Karpas-422 (cell line): ENCODE results near the gene SLC25A5. TPM values are rescaled to one million over a fixed set of nuclear protein-coding genes. Genes with fewer than 3 reads are reported as not detected.
"Not testable (repeated sequence)": the region's sequence is repeated elsewhere in the genome, so short reads cannot be mapped to it uniquely, and the experiment has no call there.

Experiments used
- DNase-seq: peaks from one replicate; pipeline ENCODE4 v3.0.0-alpha.2; 2015
- H2AFZ ChIP-seq: fragments of 200-600 bp; sonication (generic); 2 replicates; pipeline ENCODE4 v1.6.1; 2014; ENCODE audit warnings: antibody characterized with exemption, low read length, mixed read lengths
- H3K27ac ChIP-seq: fragments of 200-600 bp; sonication (generic); 2 replicates; pipeline ENCODE4 v1.5.1; 2014; ENCODE audit warnings: mild to moderate bottlenecking, low read length, moderate library complexity
- H3K27me3 ChIP-seq: fragments of 200-600 bp; sonication (generic); 2 replicates; pipeline ENCODE4 v1.6.1; 2014; ENCODE audit warnings: low read length, mixed read lengths
- H3K36me3 ChIP-seq: fragments of 200-600 bp; sonication (generic); 2 replicates; pipeline ENCODE4 v1.6.1; 2014; ENCODE audit warnings: low read length, mixed read lengths; ENCODE audit not compliant: insufficient read depth
- H3K4me1 ChIP-seq: fragments of 200-600 bp; sonication (generic); 2 replicates; pipeline ENCODE4 v1.6.1; 2014; ENCODE audit warnings: mild to moderate bottlenecking, low read length, mixed read lengths
- H3K4me2 ChIP-seq: fragments of 200-600 bp; sonication (generic); 2 replicates; pipeline ENCODE4 v1.6.1; 2014; ENCODE audit warnings: low read length, low read depth, mild to moderate bottlenecking; ENCODE audit not compliant: poor library complexity, severe bottlenecking
- H3K4me3 ChIP-seq: fragments of 200-600 bp; sonication (generic); 2 replicates; pipeline ENCODE4 v1.5.1; 2014; ENCODE audit warnings: mild to moderate bottlenecking, antibody characterized with exemption, low read length, mixed read lengths
- H3K79me2 ChIP-seq: fragments of 200-600 bp; sonication (generic); 2 replicates; pipeline ENCODE4 v1.6.1; 2014; ENCODE audit warnings: mild to moderate bottlenecking, low read length, mixed read lengths
- H3K9ac ChIP-seq: fragments of 200-600 bp; sonication (generic); 2 replicates; pipeline ENCODE4 v1.6.0; 2014; ENCODE audit warnings: low read length
- H3K9me2 ChIP-seq: fragments of 200-600 bp; sonication (generic), shearing (Covaris generic); replicated peaks from 2 replicates; pipeline ENCODE4 v1.6.0; 2014; ENCODE audit warnings: mild to moderate bottlenecking, low read length, moderate library complexity; ENCODE audit not compliant: insufficient read depth
- H3K9me3 ChIP-seq: fragments of 300-700, 200-600 bp; sonication (generic); 2 replicates; pipeline ENCODE4 v1.6.1; 2014; ENCODE audit warnings: low read length, mixed read lengths
- H4K20me1 ChIP-seq: fragments of 200-600 bp; sonication (generic); 2 replicates; pipeline ENCODE4 v1.6.1; 2014; ENCODE audit warnings: mild to moderate bottlenecking, antibody characterized with exemption, low read length, low read depth; ENCODE audit not compliant: insufficient read depth
- total RNA-seq: library from RNA; depleted of rRNA; stranded (reverse); fragments of >200 nt; shearing (Covaris generic); gene quantifications from 2 replicates; pipeline ENCODE4 v1.2.3, GENCODE V29; 2014; ENCODE audit warnings: low replicate concordance

Gene SLC25A5
- total RNA-seq, 1 experiment from 2014 or later, result 450 TPM

- H3K9me2 ChIP-seq, result no peaks in the 10 kb centered on the region
- no peak overlapping the region for H3K9ac ChIP-seq
- no peaks in the 10 kb centered on the region for H3K79me2 ChIP-seq
- H2AFZ ChIP-seq, result peak overlapping the region; percentile 84; the same call in 1 of the 2 replicates
- no peak overlapping the region for H3K4me2 ChIP-seq
- no peaks in the 10 kb centered on the region for H4K20me1 ChIP-seq
- no peak overlapping the region for H3K4me3 ChIP-seq
- H3K4me1 ChIP-seq, result peaks cover 4% of the 10 kb centered on the region
- H3K36me3 ChIP-seq, result no peaks in the 10 kb centered on the region
- H3K27ac ChIP-seq, result no peak overlapping the region
- no peaks in the 10 kb centered on the region for H3K9me3 ChIP-seq
- H3K27me3 ChIP-seq, result no peaks in the 10 kb centered on the region
- no peak for DNase-seq
These were observed 13.8 kb downstream of the SLC25A5 start for GRCh38 chrX:119482041-119482440.

- Histone ChIP-seq H3K27me3 (no peaks in the 10 kb centered on the region), H3K9me2 (no peaks in the 10 kb centered on the region), H3K9me3 (no peaks in the 10 kb centered on the region), H3K36me3 (no peaks in the 10 kb centered on the region), H4K20me1 (no peaks in the 10 kb centered on the region), H3K4me3 (no peak overlapping the region; the same call in 1 of the 2 replicates), H3K4me2 (peak overlapping the region; percentile 48), H2AFZ (peak overlapping the region; percentile 84; the same call in 1 of the 2 replicates), H3K27ac (no peak overlapping the region), H3K9ac (peak overlapping the region; percentile 49), H3K79me2 (no peaks in the 10 kb centered on the region), H3K4me1 (peaks cover 4% of the 10 kb centered on the region)
- DNase-seq, result peak; percentile 80
These were observed 14.5 kb downstream of the SLC25A5 start for GRCh38 chrX:119482481-119483480.

- Histone ChIP-seq H3K27me3 (no peaks in the 10 kb centered on the region), H3K9ac (no peak overlapping the region), H3K4me3 (no peak overlapping the region), H3K9me3 (no peaks in the 10 kb centered on the region), H3K27ac (no peak overlapping the region), H2AFZ (no peak overlapping the region), H3K4me1 (peaks cover 4% of the 10 kb centered on the region), H3K4me2 (no peak overlapping the region), H3K79me2 (no peaks in the 10 kb centered on the region), H4K20me1 (no peaks in the 10 kb centered on the region), H3K36me3 (no peaks in the 10 kb centered on the region), H3K9me2 (no peaks in the 10 kb centered on the region)
- no peak for DNase-seq
These were observed 18.5 kb downstream of the SLC25A5 start for GRCh38 chrX:119486745-119487144.

- not testable (repeated sequence) for H3K9me3 ChIP-seq, H3K4me3 ChIP-seq, H3K9me2 ChIP-seq, H3K79me2 ChIP-seq, H4K20me1 ChIP-seq, H3K4me2 ChIP-seq, DNase-seq, H2AFZ ChIP-seq, H3K9ac ChIP-seq, H3K36me3 ChIP-seq, H3K27me3 ChIP-seq, H3K4me1 ChIP-seq, H3K27ac ChIP-seq
These were observed 19.5 kb downstream of the SLC25A5 start for GRCh38 chrX:119487766-119488165.

GRCh38 chrX:119488749-119489148 is 20.5 kb downstream of the SLC25A5 start:
- Histone ChIP-seq H3K36me3 (no peaks in the 10 kb centered on the region), H3K27me3 (no peaks in the 10 kb centered on the region), H4K20me1 (no peaks in the 10 kb centered on the region), H3K4me2 (no peak overlapping the region), H3K4me3 (no peak overlapping the region), H3K9me3 (no peaks in the 10 kb centered on the region), H3K27ac (no peak overlapping the region), H3K9me2 (no peaks in the 10 kb centered on the region), H3K9ac (no peak overlapping the region), H2AFZ (no peak overlapping the region), H3K4me1 (no peaks in the 10 kb centered on the region), H3K79me2 (no peaks in the 10 kb centered on the region)
- peak; percentile 73 for DNase-seq

GRCh38 chrX:119489212-119490074 is 21.2 kb downstream of the SLC25A5 start:
- Histone ChIP-seq H3K4me3 (no peak overlapping the region), H3K9me2 (no peaks in the 10 kb centered on the region), H3K9me3 (no peaks in the 10 kb centered on the region), H3K4me1 (no peaks in the 10 kb centered on the region), H3K79me2 (no peaks in the 10 kb centered on the region), H3K36me3 (no peaks in the 10 kb centered on the region), H3K27me3 (no peaks in the 10 kb centered on the region), H3K27ac (no peak overlapping the region), H2AFZ (no peak overlapping the region), H3K9ac (no peak overlapping the region), H4K20me1 (no peaks in the 10 kb centered on the region), H3K4me2 (no peak overlapping the region)
- DNase-seq, result no peak

- Histone ChIP-seq H3K9me3 (no peaks in the 10 kb centered on the region), H3K27ac (no peak overlapping the region), H3K9me2 (no peaks in the 10 kb centered on the region), H3K4me1 (no peaks in the 10 kb centered on the region), H3K4me3 (no peak overlapping the region), H3K9ac (no peak overlapping the region), H3K4me2 (no peak overlapping the region), H2AFZ (no peak overlapping the region), H3K27me3 (no peaks in the 10 kb centered on the region), H4K20me1 (no peaks in the 10 kb centered on the region), H3K79me2 (no peaks in the 10 kb centered on the region), H3K36me3 (no peaks in the 10 kb centered on the region)
- no peak for DNase-seq
These were observed 24.2 kb downstream of the SLC25A5 start for GRCh38 chrX:119492463-119492862.
